B cell (primary cell): ENCODE results near the gene CRYGN. TPM values are rescaled to one million over a fixed set of nuclear protein-coding genes. Genes with fewer than 3 reads are reported as not detected.

ENCODE experiments used
- ATAC-seq: fragments of 200-7000 bp; cut with Tn5 transposase; one replicate; pipeline ENCODE4 v1.10.0; 2021; ENCODE audit warnings: low read depth, mild to moderate bottlenecking, moderate number of reproducible peaks, moderate library complexity
- CTCF ChIA-PET: fragments of 350-600 bp; sonication (Branson Sonifier 250); formaldehyde crosslinking; loops from one replicate; lab custom pipeline; 2021; ENCODE audit warnings: antibody characterized with exemption, inconsistent platforms; lab: Charles Lee
- POLR2A ChIA-PET: fragments of 350-600 bp; sonication (Branson Sonifier 250); formaldehyde crosslinking; loops from one replicate; lab custom pipeline; 2021; ENCODE audit warnings: antibody characterized with exemption; lab: Charles Lee
- DNase-seq: peaks from one replicate; pipeline ENCODE4 v3.0.0; 2013
- H2AFZ ChIP-seq: 2 replicates; pipeline ENCODE4 v1.6.1; 2012; ENCODE audit warnings: mild to moderate bottlenecking, low read depth, low read length; ENCODE audit not compliant: insufficient read depth, poor library complexity, severe bottlenecking
- H3K27ac ChIP-seq, 2 donors: 1 replicate in 1 of 2; 2 replicates in 1 of 2; pipeline ENCODE4 v1.5.1; 2012 to 2013; ENCODE audit warnings: low read length in 2 of 2, mild to moderate bottlenecking in 2 of 2, moderate library complexity in 1 of 2
- H3K27me3 ChIP-seq, 4 experiments: fragments of 200-600 bp in 1 of 4; sonication (generic) in 1 of 4; replicated peaks in 1 of 4; 1 replicate in 2 of 4; 2 replicates in 2 of 4; pipeline versions ENCODE4 v1.6.1 to v1.7.0; 2013 to 2016; ENCODE audit warnings: low read length in 3 of 4, mild to moderate bottlenecking in 2 of 4, mixed read lengths in 1 of 4, moderate library complexity in 1 of 4; ENCODE audit not compliant: insufficient read depth in 4 of 4, control insufficient read depth in 3 of 4; ENCODE audit errors: control extremely low read depth in 1 of 4
- H3K36me3 ChIP-seq, 2 experiments: replicated peaks in 1 of 2; 1 replicate in 1 of 2; 2 replicates in 1 of 2; pipeline versions ENCODE4 v1.6.1 to v1.7.1; 2013; ENCODE audit warnings: low read length in 1 of 2; ENCODE audit not compliant: insufficient read depth in 2 of 2, control insufficient read depth in 1 of 2; ENCODE audit errors: control extremely low read depth in 1 of 2, extremely low read depth in 1 of 2
- H3K4me1 ChIP-seq, 2 donors: fragments of 200-600 bp in 1 of 2; sonication (generic) in 1 of 2; 1 replicate in 1 of 2; 2 replicates in 1 of 2; pipeline versions ENCODE4 v1.5.1 to v1.6.1; 2013 to 2017; ENCODE audit warnings: low read length in 2 of 2; ENCODE audit not compliant: control insufficient read depth in 2 of 2, insufficient read depth in 2 of 2
- H3K4me2 ChIP-seq: replicated peaks from 2 replicates; pipeline ENCODE3; 2012; ENCODE audit warnings: mild to moderate bottlenecking, low read depth, low read length; ENCODE audit not compliant: poor library complexity, severe bottlenecking
- H3K4me3 ChIP-seq, 5 experiments: fragments of 200-600 bp in 1 of 5; sonication (generic) in 1 of 5; 1 replicate in 3 of 5; 2 replicates in 2 of 5; pipeline versions ENCODE4 v1.5.1 to v1.7.0; 2011 to 2016; ENCODE audit warnings: low read length in 4 of 5, mild to moderate bottlenecking in 4 of 5, low read depth in 2 of 5, control low read depth in 1 of 5, moderate library complexity in 1 of 5; ENCODE audit not compliant: insufficient read depth in 1 of 5; ENCODE audit errors: control extremely low read depth in 1 of 5, extremely low read depth in 1 of 5
- H3K79me2 ChIP-seq: fragments of 200-600 bp; sonication (generic); one replicate; pipeline ENCODE4 v1.6.0; 2016; ENCODE audit warnings: low read length; ENCODE audit not compliant: control insufficient read depth, insufficient read depth
- H3K9ac ChIP-seq: fragments of 200-600 bp; sonication (generic); 2 replicates; pipeline ENCODE4 v1.6.1; 2017; ENCODE audit warnings: mild to moderate bottlenecking, low read length, moderate library complexity
- H3K9me3 ChIP-seq, 3 donors: one replicate each; pipeline versions ENCODE4 v1.6.1 to v1.7.1; 2013; ENCODE audit warnings: low read length in 2 of 3; ENCODE audit not compliant: control insufficient read depth in 2 of 3, insufficient read depth in 1 of 3; ENCODE audit errors: control extremely low read depth in 1 of 3
- H4K20me1 ChIP-seq: 2 replicates; pipeline ENCODE4 v1.6.0; 2012; ENCODE audit warnings: mild to moderate bottlenecking, low read length; ENCODE audit not compliant: insufficient read depth, control insufficient read depth, poor library complexity, severe bottlenecking
- H3K27ac Mint-ChIP-seq: one replicate; pipeline ENCODE4 v1.8.0; 2021; ENCODE audit warnings: mixed read lengths
- H3K27me3 Mint-ChIP-seq: one replicate; pipeline ENCODE4 v1.8.0; 2021; ENCODE audit warnings: mixed read lengths
- H3K4me1 Mint-ChIP-seq: one replicate; pipeline ENCODE4 v1.8.0; 2021; ENCODE audit warnings: mixed read lengths
- H3K4me3 Mint-ChIP-seq: one replicate; pipeline ENCODE4 v1.8.0; 2021; ENCODE audit warnings: mixed read lengths
- H3K9me3 Mint-ChIP-seq: one replicate; pipeline ENCODE4 v1.8.0; 2022; ENCODE audit warnings: mixed read lengths; ENCODE audit not compliant: insufficient read depth
- CTCF ChIP-seq: fragments of 200-600 bp; IDR thresholded peaks from one replicate; pipeline ENCODE4 v1.8.0; 2022; ENCODE audit warnings: antibody characterized with exemption, mild to moderate bottlenecking
- EZH2 ChIP-seq: IDR thresholded peaks from 2 replicates; pipeline ENCODE4 v1.6.1; 2012; ENCODE audit warnings: borderline replicate concordance, low read depth, mild to moderate bottlenecking, moderate library complexity, low read length; ENCODE audit not compliant: insufficient read depth, poor library complexity, severe bottlenecking
- WGBS: methylation state at CpG from one replicate; pipeline ENCODE4 v1.1.5; 2013; ENCODE audit warnings: missing lambda C conversion rate; ENCODE audit not compliant: insufficient coverage; 5-methylcytosine and 5-hydroxymethylcytosine counted together
- intact Hi-C: fragments of 100-400 bp; cut with micrococcal nuclease; formaldehyde crosslinking; loops from one replicate; pipeline ENCODE4 v1.10.0; 2022
- polyA plus RNA-seq: library from polyadenylated mRNA; depleted of rRNA; stranded (reverse); fragments of >200 nt; gene quantifications from 2 replicates; pipeline ENCODE4 v1.2.3, GENCODE V29; 2012
- total RNA-seq, 2 donors: library from RNA; stranded (reverse); fragments of 120-200 nt in 1 of 2; gene quantifications; 1 replicate in 1 of 2; 2 replicates in 1 of 2; pipeline versions ENCODE4 v1.2.3 to v1.2.4, GENCODE V29; 2013 to 2022

The CRYGN gene
- total and polyA plus RNA-seq, 2 donors (not counting 1 experiment from before 2014, with no cell fraction given): not detected

GRCh38 chr7:151461942-151462230 is 21.9 kb upstream of the CRYGN start:
- no peak for TF ChIP-seq CTCF
- no peak for TF ChIP-seq EZH2
- peaks cover 0 to 8% (median 0%) of the 10 kb centered on the region in 4 experiments for H3K27me3 ChIP-seq
- Mint-ChIP-seq H3K27me3 (no peaks in the 10 kb centered on the region), H3K4me3 (no peak overlapping the region), H3K27ac (no peak overlapping the region), H3K4me1 (no peaks in the 10 kb centered on the region), H3K9me3 (peaks cover 14% of the 10 kb centered on the region)
- intact Hi-C loops: no loop called here
- H3K9ac ChIP-seq: no peak overlapping the region
- no peaks in the 10 kb centered on the region for H3K4me1 ChIP-seq
- H3K79me2 ChIP-seq: no peaks in the 10 kb centered on the region
- peaks cover 0 to 12% of the 10 kb centered on the region in 2 experiments for H3K36me3 ChIP-seq
- DNase-seq: no peak
- ChIA-PET CTCF (interaction anchor here (2.2 kb wide), 1 partner anchor 13 kb away, joined by 11 read pairs; no protein-coding TSS in a partner anchor), POLR2A (interaction anchor here (0.5 kb wide), 1 partner anchor 81 kb away, joined by 7 read pairs; no protein-coding TSS in a partner anchor)
- no peak for ATAC-seq
- no peak overlapping the region for H3K27ac ChIP-seq
- H4K20me1 ChIP-seq: no peaks in the 10 kb centered on the region
- H3K9me3 ChIP-seq: peaks cover 0 to 45% (median 26%) of the 10 kb centered on the region in 3 donors
- H3K4me2 ChIP-seq: no peak overlapping the region
- H3K4me3 ChIP-seq: no peak overlapping the region
- no peak overlapping the region for H2AFZ ChIP-seq
- 81% methylated on average over 2 of the region's 4 CpGs for WGBS

- H3K9me3 Mint-ChIP-seq: peaks cover 14% of the 10 kb centered on the region
Observed at GRCh38 chr7:151461096-151461941, 21.4 kb upstream of the CRYGN start.

More at GRCh38 chr7:151461096-151461941, 21.4 kb upstream of the CRYGN start:
- Histone ChIP-seq H3K4me1 (no peaks in the 10 kb centered on the region), H3K9ac (no peak overlapping the region), H3K4me3 (no peak overlapping the region), H4K20me1 (no peaks in the 10 kb centered on the region), H3K27me3 (peaks cover 0 to 8% (median 0%) of the 10 kb centered on the region in 4 experiments), H3K9me3 (peaks cover 0 to 45% (median 26%) of the 10 kb centered on the region in 3 donors), H3K4me2 (no peak overlapping the region), H3K79me2 (no peaks in the 10 kb centered on the region), H3K36me3 (peaks cover 0 to 10% of the 10 kb centered on the region in 2 experiments), H2AFZ (no peak overlapping the region), H3K27ac (no peak overlapping the region)
- DNase-seq: no peak
- no peaks in the 10 kb centered on the region for H3K27me3 Mint-ChIP-seq
- no peak overlapping the region for H3K4me3 Mint-ChIP-seq
- H3K4me1 Mint-ChIP-seq: no peaks in the 10 kb centered on the region
- no peak for TF ChIP-seq EZH2
- TF ChIP-seq CTCF: no peak
- intact Hi-C loops: no loop called here
- no peak for ATAC-seq
- WGBS: 92% methylated on average over 3 of the region's 6 CpGs
- H3K27ac Mint-ChIP-seq: no peak overlapping the region
- CTCF ChIA-PET: interaction anchor here (0.9 to 1.4 kb wide), 3 partner anchors 9 to 36 kb away, joined by 3 to 4 read pairs (median 4); no protein-coding TSS in a partner anchor
- POLR2A ChIA-PET: interaction anchor here (0.5 kb wide), 1 partner anchor 81 kb away, joined by 7 read pairs; no protein-coding TSS in a partner anchor
